ENCODE results near the gene ZSWIM3.

DNA sequence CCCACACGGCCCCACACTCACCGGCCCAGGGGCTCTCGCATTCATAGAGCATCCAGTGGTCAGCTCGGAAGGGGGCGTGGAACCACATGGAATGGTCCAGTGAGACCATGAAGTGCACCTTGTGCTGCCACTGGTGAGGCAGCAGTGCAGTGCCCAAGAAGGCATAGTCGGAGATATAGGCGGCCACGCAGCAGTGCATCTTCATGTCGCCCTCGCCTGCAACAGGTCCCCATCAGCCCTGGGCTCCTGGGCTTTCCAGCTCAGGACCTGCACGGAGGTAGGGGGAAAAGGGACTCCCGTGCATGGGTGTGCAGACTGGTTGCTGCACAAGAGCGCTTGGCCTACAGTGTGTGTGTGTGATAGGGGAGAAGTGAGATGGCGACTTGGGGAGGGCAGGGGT, 13.9 kb upstream of the ZSWIM3 start:
- no peak for TF ChIP-seq ZNF629 (CRISPR knock-in tag; conservative IDR thresholded peaks at IDR 0.05)
- no peak for TF ChIP-seq ZNF337 (CRISPR knock-in tag; IDR thresholded peaks at IDR 0.05; ENCODE audit: borderline replicate concordance, low read depth)
- TF ChIP-seq, protein P1, sequence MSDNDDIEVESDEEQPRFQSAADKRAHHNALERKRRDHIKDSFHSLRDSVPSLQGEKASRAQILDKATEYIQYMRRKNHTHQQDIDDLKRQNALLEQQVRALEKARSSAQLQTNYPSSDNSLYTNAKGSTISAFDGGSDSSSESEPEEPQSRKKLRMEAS (IDR thresholded peaks at IDR 0.05) = no peak
- TF ChIP-seq, protein P2, sequence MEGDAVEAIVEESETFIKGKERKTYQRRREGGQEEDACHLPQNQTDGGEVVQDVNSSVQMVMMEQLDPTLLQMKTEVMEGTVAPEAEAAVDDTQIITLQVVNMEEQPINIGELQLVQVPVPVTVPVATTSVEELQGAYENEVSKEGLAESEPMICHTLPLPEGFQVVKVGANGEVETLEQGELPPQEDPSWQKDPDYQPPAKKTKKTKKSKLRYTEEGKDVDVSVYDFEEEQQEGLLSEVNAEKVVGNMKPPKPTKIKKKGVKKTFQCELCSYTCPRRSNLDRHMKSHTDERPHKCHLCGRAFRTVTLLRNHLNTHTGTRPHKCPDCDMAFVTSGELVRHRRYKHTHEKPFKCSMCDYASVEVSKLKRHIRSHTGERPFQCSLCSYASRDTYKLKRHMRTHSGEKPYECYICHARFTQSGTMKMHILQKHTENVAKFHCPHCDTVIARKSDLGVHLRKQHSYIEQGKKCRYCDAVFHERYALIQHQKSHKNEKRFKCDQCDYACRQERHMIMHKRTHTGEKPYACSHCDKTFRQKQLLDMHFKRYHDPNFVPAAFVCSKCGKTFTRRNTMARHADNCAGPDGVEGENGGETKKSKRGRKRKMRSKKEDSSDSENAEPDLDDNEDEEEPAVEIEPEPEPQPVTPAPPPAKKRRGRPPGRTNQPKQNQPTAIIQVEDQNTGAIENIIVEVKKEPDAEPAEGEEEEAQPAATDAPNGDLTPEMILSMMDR (CRISPR knock-in tag; IDR thresholded peaks at IDR 0.05) = no peak
- no peak for TF ChIP-seq RFX5 (IDR thresholded peaks at IDR 0.05; ENCODE audit: low read depth, low read length)
- TF ChIP-seq ZFP37 (CRISPR knock-in tag; IDR thresholded peaks at IDR 0.05; ENCODE audit: borderline replicate concordance) = no peak
- TF ChIP-seq, protein P3, sequence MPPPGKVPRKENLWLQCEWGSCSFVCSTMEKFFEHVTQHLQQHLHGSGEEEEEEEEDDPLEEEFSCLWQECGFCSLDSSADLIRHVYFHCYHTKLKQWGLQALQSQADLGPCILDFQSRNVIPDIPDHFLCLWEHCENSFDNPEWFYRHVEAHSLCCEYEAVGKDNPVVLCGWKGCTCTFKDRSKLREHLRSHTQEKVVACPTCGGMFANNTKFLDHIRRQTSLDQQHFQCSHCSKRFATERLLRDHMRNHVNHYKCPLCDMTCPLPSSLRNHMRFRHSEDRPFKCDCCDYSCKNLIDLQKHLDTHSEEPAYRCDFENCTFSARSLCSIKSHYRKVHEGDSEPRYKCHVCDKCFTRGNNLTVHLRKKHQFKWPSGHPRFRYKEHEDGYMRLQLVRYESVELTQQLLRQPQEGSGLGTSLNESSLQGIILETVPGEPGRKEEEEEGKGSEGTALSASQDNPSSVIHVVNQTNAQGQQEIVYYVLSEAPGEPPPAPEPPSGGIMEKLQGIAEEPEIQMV (CRISPR knock-in tag; IDR thresholded peaks at IDR 0.05; ENCODE audit: low read depth) = no peak
- no peak for TF ChIP-seq CREM (IDR thresholded peaks at IDR 0.05)
- TF ChIP-seq CREM (CRISPR knock-in tag; IDR thresholded peaks at IDR 0.05) = no peak
- no peak for TF ChIP-seq EZH2 (conservative IDR thresholded peaks at IDR 0.05; ENCODE audit: low read depth, low read length)
- no peak for TF ChIP-seq ZSCAN22 (CRISPR knock-in tag; IDR thresholded peaks at IDR 0.05)
- TF ChIP-seq HNRNPH1 (optimal IDR thresholded peaks at IDR 0.05; ENCODE audit: low read depth, low read length) = no peak
- no peak for TF ChIP-seq CHCHD3 (CRISPR knock-in tag; IDR thresholded peaks at IDR 0.05)

All from HepG2 (cell line).